ENCODE results near the gene SCNN1B. TPM values are rescaled to one million over a fixed set of nuclear protein-coding genes. Genes with fewer than 3 reads are reported as not detected.

Gene SCNN1B
- polyA plus RNA-seq, 1 experiment, result not detected

DNA sequence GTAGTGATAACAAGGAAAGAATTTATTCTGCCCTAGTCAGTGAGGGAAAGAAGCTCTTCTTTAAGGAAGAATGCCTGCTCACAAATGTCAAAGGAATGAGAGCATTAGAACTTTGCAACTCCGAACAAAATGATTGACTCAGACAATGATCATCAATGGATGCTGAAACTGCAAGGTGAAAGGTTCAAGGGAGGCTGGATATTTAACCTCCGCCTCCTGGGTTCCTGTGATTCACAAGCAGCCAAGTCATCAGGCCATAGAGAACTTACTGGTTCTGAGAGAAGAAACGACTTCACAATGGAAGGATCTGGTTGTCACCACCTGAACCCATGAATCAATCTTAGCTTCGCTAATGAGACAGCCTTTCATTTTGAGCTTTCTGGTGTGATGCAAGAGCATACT, 16.0 kb upstream of the SCNN1B start:
- TF ChIP-seq CTCF (IDR thresholded peaks at IDR 0.05; ENCODE audit: insufficient read depth, low read depth, low read length), result no peak
- ChIA-PET POLR2A (no interaction called here), CTCF (interaction anchor here (0.8 to 1.7 kb wide), 3 partner anchors 105 to 149 kb away, joined by 3 read pairs; no protein-coding TSS in a partner anchor)
- DNase-seq (ENCODE audit: low read depth), result peak; percentile 9
- Histone ChIP-seq H3K36me3 (ENCODE audit: control insufficient read depth, insufficient read depth, low read length) (no peaks in the 10 kb centered on the region), H3K27me3 (ENCODE audit: control insufficient read depth, insufficient read depth, low read length) (no peaks in the 10 kb centered on the region), H3K4me3 (ENCODE audit: low read depth, low read length) (no peak overlapping the region)

GRCh38 chr16:23288209-23288608, 13.9 kb upstream of the SCNN1B start:
- no peak for TF ChIP-seq CTCF (IDR thresholded peaks at IDR 0.05; ENCODE audit: insufficient read depth, low read depth, low read length)
- ChIA-PET POLR2A (interaction anchor here (0.7 kb wide), 1 partner anchor 38 kb away, joined by 12 read pairs; no protein-coding TSS in a partner anchor), CTCF (no interaction called here)
- Histone ChIP-seq H3K36me3 (ENCODE audit: control insufficient read depth, insufficient read depth, low read length) (no peaks in the 10 kb centered on the region), H3K4me3 (ENCODE audit: low read depth, low read length) (no peak overlapping the region), H3K27me3 (ENCODE audit: control insufficient read depth, insufficient read depth, low read length) (no peaks in the 10 kb centered on the region)
- DNase-seq (ENCODE audit: low read depth), result no peak

GRCh38 chr16:23288726-23289512, 13.2 kb upstream of the SCNN1B start:
- Histone ChIP-seq H3K27me3 (ENCODE audit: control insufficient read depth, insufficient read depth, low read length) (no peaks in the 10 kb centered on the region), H3K36me3 (ENCODE audit: control insufficient read depth, insufficient read depth, low read length) (no peaks in the 10 kb centered on the region), H3K4me3 (ENCODE audit: low read depth, low read length) (no peak overlapping the region)
- no peak for DNase-seq (ENCODE audit: low read depth)
- ChIA-PET CTCF (interaction anchor here (1.1 kb wide), 1 partner anchor 49 kb away, joined by 3 read pairs; no protein-coding TSS in a partner anchor), POLR2A (no interaction called here)
- TF ChIP-seq CTCF (IDR thresholded peaks at IDR 0.05; ENCODE audit: insufficient read depth, low read depth, low read length), result no peak

- H3K4me3 ChIP-seq (ENCODE audit: low read depth, low read length), result no peak overlapping the region
- no peak for TF ChIP-seq CTCF (IDR thresholded peaks at IDR 0.05; ENCODE audit: insufficient read depth, low read depth, low read length)
- no peak for DNase-seq (ENCODE audit: low read depth)
- ChIA-PET CTCF (interaction anchor here (1.1 to 1.2 kb wide), 2 partner anchors 50 to 146 kb away, joined by 3 read pairs; no protein-coding TSS in a partner anchor), POLR2A (no interaction called here)
- H3K27me3 ChIP-seq (ENCODE audit: control insufficient read depth, insufficient read depth, low read length), result no peaks in the 10 kb centered on the region
- no peaks in the 10 kb centered on the region for H3K36me3 ChIP-seq (ENCODE audit: control insufficient read depth, insufficient read depth, low read length)
These were observed 11.7 kb upstream of the SCNN1B start for GRCh38 chr16:23290189-23291062.

GRCh38 chr16:23293016-23293415, 9.1 kb upstream of the SCNN1B start:
- no peak overlapping the region for H3K4me3 ChIP-seq (ENCODE audit: low read depth, low read length)
- DNase-seq (ENCODE audit: low read depth), result no peak
- no peaks in the 10 kb centered on the region for H3K36me3 ChIP-seq (ENCODE audit: control insufficient read depth, insufficient read depth, low read length)
- H3K27me3 ChIP-seq (ENCODE audit: control insufficient read depth, insufficient read depth, low read length), result no peaks in the 10 kb centered on the region
- POLR2A ChIA-PET, result no interaction called here
- no peak for TF ChIP-seq CTCF (IDR thresholded peaks at IDR 0.05; ENCODE audit: insufficient read depth, low read depth, low read length)
- CTCF ChIA-PET, result no interaction called here

Measured in BJ (cell line).